HL-60/S4 treated with retinoic acid at 250 ng/mL for 4 days and 3 days (cell line): ENCODE data around the gene MYMX.

Experiments
- in situ Hi-C: fragments of 300-500 bp; cut with MboI; formaldehyde crosslinking; loops from 2 replicates; pipeline ENCODE4 v1.7.0; 2022; ENCODE audit warnings: low sequenced_read_pairs

The MYMX gene

DNA sequence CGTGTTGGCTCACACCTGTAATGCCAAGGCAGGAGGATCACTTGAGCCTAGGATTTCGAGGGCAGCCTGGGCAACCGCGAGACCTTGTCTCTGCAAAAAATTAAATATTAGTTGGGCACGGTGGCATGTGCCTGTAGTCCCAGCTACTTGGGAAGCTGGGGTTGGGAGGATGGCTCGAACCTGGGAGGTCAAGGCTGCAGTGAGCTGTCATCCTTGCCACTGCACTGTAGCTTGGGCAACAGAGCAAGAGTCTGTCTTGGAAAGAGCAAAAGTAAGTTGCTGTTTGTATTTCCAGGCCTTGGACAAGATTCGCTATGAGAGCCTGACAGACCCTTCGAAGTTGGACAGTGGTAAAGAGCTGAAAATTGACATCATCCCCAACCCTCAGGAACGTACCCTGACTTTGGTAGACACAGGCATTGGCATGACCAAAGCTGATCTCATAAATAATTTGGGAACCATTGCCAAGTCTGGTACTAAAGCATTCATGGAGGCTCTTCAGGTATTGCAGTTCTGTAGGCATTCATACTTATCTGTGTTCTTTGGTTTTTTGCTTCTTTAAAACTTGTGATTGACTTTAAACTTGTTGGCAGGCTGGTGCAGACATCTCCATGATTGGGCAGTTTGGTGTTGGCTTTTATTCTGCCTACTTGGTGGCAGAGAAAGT lies 32.5 kb downstream of the MYMX start:
- in situ Hi-C loops, result no loop called here

DNA sequence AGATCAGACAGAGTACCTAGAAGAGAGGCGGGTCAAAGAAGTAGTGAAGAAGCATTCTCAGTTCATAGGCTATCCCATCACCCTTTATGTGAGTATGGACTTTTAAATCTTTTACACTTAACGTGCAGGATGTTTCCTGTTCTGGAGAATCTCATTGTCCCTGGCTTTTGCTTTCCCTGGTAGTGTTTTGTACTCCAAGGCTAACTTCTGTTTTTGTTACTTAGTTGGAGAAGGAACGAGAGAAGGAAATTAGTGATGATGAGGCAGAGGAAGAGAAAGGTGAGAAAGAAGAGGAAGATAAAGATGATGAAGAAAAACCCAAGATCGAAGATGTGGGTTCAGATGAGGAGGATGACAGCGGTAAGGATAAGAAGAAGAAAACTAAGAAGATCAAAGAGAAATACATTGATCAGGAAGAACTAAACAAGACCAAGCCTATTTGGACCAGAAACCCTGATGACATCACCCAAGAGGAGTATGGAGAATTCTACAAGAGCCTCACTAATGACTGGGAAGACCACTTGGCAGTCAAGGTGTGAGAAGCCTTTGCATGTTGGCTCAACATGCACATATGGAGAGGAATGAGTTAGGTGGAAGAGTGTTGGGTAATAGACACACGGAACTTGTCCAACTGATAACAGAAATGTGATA lies 33.5 kb downstream of the MYMX start:
- in situ Hi-C loops, result no loop called here

DNA sequence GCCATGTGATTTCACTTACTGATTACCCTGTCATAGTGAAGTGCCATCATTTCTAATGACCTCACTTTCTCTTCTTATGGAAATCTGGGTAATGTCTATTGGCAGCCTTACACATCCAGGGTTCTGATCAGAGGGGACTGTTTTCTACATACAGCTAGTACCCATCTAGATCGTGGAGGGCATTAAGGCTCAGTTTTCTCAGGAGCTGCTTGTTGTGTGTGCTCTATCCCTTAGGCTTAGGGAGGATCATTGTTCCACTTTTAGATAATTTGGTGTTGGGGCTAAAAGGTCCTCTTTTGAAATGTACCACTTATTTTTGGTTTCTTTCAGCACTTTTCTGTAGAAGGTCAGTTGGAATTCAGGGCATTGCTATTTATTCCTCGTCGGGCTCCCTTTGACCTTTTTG lies 34.0 kb downstream of the MYMX start:
- in situ Hi-C loops, result no loop called here

DNA sequence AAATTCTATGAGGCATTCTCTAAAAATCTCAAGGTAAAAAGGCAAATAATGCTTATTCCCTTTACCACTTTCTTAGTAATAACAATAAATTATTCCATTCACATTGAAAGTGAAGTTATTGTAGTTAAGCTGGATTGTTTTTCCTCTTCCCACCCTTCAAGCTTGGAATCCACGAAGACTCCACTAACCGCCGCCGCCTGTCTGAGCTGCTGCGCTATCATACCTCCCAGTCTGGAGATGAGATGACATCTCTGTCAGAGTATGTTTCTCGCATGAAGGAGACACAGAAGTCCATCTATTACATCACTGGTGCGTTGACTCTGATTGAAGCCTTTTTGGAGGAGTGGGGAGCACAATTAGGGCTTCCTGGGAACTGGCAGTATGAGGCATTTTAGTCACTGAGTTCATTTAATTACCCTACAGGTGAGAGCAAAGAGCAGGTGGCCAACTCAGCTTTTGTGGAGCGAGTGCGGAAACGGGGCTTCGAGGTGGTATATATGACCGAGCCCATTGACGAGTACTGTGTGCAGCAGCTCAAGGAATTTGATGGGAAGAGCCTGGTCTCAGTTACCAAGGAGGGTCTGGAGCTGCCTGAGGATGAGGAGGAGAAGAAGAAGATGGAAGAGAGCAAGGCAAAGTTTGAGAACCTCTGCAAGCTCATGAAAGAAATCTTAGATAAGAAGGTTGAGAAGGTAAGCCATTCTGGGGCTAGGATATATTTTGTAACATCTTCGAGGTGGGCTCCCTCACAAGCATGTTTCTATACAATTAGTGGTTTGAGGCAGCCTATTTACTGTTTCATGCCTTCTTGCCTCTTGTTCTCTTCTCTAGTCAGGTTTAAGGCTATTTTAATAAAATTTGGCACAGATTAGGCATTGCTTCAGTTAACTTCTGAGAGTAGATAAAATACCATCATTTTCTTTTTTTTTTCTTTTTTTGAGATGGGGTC lies 35.1 kb downstream of the MYMX start:
- in situ Hi-C loops, result no loop called here

DNA sequence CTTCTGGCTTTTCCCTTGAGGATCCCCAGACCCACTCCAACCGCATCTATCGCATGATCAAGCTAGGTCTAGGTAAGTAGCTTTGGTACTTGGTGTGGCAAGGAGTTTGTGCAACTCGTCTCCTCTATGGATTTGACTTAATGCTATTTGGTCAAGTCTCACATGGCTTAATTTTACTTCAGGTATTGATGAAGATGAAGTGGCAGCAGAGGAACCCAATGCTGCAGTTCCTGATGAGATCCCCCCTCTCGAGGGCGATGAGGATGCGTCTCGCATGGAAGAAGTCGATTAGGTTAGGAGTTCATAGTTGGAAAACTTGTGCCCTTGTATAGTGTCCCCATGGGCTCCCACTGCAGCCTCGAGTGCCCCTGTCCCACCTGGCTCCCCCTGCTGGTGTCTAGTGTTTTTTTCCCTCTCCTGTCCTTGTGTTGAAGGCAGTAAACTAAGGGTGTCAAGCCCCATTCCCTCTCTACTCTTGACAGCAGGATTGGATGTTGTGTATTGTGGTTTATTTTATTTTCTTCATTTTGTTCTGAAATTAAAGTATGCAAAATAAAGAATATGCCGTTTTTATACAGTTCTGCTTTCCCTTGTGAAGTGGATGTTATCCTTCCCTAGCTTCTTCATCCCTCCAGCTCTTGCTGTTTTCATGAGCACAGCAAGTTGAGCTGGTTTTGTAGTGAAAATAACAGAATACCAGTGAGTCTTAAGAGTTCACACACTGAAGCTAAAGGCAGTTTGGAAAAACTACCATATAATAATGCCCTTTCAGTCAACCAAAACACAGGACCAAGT lies 36.8 kb downstream of the MYMX start:
- in situ Hi-C loops, result no loop called here

DNA sequence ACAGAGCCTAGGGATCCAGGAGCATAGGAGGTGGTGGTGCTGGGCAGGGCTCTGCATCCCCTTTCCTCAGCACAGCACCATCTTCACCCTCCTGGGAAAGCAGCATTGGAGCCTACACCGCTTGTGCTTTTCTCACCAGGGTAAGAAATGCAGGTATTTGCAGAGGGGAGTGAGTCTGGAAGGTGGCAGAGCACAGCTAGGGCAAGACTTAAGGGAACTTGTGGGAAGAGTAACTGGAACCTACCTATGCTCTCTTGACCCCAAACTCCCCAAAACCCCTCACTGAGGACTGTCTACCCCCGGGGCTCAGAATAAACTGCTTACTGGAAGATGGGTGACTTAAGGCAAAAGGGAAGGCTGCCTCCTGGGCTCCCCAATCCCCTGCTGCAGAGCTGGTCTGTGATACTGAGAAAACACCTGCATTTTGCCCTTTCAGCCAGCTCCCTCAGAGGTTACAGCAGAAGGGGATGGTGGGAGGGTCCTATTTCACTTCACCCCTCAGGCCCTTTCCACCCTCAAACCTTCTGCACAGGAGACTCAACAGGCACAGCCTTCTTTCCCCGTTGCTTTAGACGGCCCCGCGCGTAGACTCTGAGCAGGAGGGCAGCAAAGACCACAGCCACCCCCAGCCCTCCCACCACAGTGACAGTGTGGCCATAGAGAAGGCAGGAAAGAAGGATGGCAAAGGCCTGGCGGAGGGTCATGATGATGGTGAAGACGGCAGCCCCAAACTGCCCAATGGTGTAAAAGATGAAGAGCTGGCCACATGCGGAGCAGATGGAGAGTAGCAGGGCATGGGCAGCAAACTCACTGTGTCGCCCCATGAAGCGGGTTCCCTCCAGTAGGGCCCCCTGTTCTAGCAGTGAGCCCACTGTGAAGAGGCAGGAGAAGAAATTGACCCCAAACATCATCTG lies 37.7 kb downstream of the MYMX start:
- in situ Hi-C loops, result no loop called here

DNA sequence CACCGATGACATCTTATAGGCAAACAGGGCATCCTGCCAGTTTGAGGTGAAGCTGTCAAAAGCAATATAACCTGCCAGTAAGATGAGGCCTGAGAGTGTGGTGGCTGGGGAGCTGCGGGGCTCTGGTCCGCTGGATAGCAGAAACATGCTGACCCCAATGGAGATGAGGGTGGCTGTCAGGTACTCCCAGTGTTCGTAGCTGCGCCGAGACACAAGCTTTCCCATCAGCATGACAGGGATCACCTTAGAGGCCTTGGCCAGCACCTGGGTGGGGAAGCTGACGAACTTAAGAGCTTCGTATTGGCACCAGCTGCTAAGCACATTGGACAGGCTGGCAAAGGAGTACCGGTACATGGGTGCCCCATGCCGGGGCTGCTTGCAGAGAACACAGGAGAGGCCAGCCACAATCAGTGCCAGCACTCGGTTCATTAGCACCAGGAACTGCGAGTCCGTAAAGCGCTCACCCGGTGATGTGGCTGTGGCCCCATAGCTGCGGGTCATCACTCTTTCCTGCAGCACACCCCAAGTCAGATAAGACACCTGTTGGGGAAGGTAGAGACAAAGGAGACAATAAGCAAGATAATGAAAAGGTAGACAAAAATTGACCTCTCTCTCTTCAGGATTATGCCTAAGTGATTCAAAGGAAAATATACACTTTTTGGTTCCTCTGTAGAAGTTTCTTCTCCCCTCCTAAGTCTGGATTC lies 38.5 kb downstream of the MYMX start:
- in situ Hi-C loops, result no loop called here

DNA sequence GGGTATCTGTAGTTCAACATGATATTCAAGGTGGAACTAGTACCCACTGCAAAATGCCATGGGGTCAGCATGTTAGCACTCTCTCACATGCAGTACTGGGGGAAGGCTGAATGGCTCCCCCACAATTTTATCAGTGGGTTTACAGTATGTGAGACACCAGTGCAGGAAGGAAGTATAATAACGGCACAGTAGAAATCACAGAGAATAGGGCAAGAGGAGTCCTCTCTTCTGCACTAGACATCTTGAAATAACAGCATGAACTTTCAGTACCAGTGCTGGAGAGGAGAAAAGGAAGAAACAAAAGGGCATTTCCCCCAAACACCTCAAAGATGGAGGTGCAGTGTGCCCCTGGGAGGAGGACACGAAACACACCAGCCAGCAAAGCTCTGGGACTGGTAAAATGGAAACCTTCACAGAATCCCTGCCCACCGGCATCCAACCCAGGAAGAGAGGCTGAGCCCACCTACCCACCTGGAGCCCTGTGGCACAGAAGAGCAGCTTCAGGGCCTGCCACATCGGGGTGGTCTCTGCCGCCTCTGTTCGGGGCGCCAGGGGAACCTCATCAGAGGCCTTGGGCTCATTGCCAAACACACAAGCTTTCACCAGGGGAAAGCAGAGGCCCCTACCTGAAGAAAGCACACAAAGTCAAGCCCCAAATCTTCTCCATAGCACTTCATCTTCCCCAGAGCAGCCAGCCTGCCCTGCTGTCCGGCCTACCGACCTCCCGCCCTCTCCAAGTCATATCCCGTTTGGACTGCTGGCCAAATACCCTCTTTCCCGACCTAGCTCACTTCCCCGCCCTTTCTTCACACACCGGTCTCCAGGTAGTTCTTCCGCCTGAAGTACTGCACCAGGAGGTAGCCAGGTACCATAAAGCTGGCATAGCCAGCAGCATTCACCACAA lies 39.4 kb downstream of the MYMX start:
- in situ Hi-C loops, result no loop called here

DNA sequence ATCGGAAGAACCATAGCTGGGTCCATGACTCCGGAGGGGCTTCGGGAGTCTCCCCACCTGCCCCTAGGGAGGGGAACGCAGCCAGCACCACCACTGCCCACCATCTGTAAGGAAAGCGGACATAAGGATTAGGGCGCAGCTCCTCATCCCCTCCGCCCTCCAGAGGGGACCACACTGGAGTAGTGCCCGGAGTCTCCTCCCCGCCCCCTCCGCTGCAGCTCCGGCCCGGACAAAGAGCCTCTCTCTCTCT lies 40.0 kb downstream of the MYMX start:
- in situ Hi-C loops, result no loop called here

DNA sequence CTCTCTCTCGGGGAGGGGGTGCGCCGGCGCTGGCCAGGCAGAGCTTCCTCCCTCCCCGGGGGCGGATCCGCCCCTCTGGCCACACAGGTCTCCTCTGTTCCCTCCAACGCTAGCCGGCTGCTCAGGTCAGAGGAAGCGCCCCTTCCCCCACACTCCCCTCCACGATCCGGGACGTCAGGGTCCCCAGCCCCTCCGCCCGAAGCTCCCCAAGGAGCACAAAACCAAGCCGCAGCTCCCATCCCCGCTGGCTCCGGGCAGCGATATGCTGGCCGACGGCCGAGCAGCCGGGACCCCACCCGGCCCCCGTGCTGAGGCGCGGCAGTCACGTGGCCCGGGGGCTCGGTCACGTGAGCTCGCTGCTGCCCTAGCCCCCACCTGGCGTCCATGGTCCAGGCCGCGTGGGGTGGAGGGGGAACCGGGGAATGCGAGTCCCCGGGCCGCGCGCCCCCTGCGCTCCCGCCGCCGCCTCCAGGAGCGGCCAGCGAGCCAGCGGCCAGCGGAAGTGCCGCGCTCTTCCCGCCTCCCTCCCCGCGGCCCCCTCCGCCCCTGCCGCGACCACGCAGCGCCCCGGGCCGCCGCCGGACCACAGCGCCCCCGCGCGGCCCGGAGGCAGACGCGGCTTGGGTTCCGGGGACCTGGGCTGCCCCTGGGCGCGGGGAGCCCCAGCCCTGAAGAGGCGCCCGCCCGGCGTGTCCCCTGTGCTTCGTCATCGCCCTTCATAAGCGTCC lies 40.5 kb downstream of the MYMX start, which contains the start of gene SLC35B2:
SLC35B2 (minus strand) TSS at position 504 of the 728 bp plus-strand sequence; CDS start at position 386, 118 bp downstream.
- in situ Hi-C loops, result no loop called here

DNA sequence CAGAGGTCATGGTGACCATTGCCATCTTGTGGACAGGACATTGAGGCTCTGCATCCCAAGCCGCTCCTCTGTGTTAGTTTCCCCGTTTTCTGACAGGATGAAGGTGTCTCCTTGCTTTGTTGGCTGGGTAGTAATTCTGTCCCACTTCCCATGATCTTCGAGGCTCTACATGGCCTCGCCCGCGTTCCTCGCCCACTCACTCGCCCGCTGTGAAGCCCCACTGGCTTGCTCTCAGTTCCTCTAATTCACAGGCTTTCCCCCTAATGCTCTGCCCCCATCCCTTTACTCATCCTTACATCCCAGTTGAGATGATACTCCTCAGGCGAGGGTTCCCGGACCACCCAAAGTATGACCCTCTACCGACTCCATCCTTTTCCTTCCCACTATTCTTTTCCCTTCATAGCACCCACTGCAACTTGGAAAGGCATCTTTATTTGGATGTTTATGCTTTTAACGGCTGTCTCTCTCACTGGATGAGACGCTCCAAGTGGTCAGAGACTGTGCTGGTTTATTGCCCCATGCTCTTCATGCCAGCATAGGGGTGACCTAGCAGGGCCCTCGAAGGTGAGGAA lies 41.1 kb downstream of the MYMX start:
- in situ Hi-C loops, result no loop called here

DNA sequence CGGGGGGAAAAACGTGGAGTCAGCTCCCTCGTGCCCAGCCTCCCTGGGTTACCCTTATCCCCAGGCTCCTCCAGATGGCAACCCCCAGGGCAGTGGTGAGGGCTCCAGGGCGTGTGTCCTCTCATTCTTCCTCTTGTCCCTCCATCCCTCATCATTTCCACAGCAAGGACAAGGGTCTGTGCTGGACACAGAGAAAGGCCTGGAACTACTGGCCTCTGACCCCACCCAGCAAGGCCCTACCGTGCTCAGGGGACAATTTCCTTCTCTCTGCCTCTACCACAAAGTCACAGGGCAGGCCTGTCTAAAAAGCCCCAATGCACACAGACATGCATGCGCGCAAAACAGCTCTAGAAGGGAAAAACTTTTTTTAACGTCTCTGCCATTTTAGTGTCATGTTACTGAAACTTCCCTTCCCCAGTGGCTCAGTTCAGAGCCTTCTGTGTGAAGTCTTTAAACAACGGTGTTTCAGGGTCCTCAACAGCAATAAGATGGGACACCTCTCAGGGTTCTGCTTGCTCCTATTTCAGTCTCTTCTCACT lies 41.7 kb downstream of the MYMX start:
- in situ Hi-C loops, result no loop called here

DNA sequence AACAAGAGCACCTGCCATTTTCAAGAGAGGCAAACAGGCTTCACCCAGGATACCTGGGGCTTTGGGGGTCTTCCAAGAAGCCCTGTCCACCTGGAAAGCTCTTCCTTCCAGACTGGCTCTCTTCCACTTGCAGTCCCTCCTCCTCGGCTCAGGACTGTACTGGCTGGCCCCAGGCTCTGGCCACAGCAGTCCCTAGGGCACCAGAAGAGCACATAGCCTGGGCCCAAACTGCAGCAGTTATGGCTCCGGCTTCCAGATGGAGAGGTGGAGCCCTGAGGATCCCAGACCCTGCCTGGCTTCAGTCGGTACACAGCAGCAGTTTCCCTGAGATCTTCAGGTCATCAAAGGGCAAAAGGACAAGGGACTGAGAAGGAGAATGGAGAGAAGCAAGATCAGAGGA lies 42.2 kb downstream of the MYMX start:
- in situ Hi-C loops, result no loop called here

DNA sequence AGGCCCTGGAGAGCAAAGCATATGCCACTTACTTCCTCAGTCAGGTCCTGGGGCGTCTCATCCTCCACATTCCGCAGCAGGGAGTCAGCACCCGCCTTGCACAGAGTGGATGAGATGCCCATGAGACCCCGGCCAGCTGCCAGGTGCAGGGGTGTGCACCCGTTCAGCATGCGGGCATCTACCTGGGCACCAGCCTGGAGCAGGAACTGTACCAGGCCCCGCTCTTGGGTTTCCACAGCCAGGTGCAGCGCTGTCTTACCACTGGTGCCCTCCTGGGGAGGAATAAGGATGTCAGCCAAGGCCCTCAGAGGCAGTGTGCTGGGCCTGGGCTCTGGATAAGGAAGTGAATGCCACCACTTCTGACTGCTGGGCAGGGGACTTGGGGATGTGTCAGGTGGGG lies 43.3 kb downstream of the MYMX start:
- in situ Hi-C loops, result no loop called here

DNA sequence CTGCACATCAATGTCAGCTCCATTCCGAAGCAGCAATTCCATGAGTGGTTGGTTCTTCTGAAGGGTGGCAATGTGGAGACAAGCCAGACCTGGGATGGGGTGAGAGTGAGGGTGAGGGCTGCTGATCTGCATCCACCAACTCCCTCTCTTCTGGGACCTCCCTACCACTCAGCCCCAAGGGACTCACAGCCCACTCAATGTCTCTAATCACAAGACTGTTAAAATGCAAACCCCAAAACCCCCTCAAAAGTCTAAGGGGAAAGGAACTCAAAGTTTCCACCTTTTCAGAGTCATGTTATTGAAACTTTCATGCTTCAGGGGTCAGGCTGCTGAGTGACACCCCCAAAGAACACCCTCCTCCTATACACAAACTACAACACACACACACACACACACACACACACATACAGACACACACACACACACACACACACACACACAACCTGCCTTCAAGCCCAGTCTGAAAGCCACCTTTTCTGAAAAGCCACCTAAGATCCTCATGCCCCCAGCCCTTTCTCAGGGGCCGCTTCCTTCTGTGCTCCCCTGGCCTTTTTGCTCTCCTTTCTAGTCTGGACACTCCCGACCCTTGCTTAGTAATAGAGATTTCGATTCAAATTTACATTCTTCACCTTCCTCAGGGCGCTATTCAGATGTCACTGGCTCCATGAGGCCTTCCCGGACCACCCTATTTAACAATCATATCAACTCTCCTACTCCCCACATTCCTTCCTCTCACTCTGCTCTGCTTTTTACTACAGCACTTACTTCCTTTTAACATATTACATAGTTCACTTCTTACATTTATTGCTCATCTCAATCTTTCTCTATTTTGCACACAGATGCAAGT lies 43.9 kb downstream of the MYMX start:
- in situ Hi-C loops, result no loop called here

DNA sequence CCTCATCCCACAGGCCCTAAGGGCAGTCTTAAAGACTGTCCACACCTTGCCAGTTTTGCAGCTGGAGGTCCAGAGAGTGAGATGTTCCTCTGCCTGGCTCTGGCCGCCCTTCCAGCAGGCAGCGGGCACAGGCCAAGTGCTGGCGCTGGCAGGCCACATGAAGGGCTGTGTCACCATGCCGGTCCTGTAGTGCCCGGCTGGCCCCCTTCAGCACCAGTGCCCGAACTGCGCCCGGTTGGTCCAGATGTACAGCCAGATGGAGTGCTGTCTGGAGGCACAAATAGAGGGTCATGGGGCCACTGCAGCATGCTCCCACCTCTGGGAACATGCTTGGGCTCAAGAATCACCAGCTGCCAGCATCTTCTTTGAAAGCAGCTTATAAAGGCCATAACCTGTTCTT lies 44.9 kb downstream of the MYMX start:
- in situ Hi-C loops, result no loop called here
